ENCODE results near the gene RIMBP3C.
"Not testable (repeated sequence)": the region's sequence is repeated elsewhere in the genome, so short reads cannot be mapped to it uniquely, and the experiment has no call there.

DNA sequence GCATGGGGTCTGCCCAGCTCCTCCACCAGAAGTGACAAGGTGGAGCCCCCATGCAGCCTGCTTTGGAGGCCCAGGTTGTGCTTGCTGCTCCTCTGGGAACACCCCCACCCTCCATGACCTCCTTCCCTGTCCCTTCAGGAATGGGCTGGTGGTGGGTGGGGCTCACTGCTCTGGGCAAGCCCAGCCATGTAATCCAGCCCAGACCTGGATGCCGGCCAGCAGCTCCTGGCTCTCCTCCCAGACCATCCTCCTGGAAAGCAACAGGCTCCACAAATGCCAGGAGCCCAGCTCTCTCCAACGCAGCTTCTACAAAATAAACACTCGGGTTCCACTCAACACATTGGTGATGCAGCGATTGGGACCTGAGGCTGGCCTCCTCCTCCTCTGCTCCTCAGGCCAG, 53.3 kb downstream of the RIMBP3C start:
- TF ChIP-seq, protein P1, sequence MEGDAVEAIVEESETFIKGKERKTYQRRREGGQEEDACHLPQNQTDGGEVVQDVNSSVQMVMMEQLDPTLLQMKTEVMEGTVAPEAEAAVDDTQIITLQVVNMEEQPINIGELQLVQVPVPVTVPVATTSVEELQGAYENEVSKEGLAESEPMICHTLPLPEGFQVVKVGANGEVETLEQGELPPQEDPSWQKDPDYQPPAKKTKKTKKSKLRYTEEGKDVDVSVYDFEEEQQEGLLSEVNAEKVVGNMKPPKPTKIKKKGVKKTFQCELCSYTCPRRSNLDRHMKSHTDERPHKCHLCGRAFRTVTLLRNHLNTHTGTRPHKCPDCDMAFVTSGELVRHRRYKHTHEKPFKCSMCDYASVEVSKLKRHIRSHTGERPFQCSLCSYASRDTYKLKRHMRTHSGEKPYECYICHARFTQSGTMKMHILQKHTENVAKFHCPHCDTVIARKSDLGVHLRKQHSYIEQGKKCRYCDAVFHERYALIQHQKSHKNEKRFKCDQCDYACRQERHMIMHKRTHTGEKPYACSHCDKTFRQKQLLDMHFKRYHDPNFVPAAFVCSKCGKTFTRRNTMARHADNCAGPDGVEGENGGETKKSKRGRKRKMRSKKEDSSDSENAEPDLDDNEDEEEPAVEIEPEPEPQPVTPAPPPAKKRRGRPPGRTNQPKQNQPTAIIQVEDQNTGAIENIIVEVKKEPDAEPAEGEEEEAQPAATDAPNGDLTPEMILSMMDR (IDR thresholded peaks at IDR 0.05), result not testable (repeated sequence)
- TF ChIP-seq POLR2A (IDR thresholded peaks at IDR 0.05), result not testable (repeated sequence)

Data from breast epithelium (tissue), 3 donors.